NCI-H1417 (cell line): ENCODE data around the gene KPRP.

ENCODE experiments used
- DNase-seq, 3 experiments: peaks; one replicate each; lab custom pipeline; 2025; lab: John Stamatoyannopoulos, UW

KPRP gene, protein sequence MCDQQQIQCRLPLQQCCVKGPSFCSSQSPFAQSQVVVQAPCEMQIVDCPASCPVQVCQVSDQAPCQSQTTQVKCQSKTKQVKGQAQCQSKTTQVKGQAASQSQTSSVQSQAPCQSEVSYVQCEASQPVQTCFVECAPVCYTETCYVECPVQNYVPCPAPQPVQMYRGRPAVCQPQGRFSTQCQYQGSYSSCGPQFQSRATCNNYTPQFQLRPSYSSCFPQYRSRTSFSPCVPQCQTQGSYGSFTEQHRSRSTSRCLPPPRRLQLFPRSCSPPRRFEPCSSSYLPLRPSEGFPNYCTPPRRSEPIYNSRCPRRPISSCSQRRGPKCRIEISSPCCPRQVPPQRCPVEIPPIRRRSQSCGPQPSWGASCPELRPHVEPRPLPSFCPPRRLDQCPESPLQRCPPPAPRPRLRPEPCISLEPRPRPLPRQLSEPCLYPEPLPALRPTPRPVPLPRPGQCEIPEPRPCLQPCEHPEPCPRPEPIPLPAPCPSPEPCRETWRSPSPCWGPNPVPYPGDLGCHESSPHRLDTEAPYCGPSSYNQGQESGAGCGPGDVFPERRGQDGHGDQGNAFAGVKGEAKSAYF

GRCh38 chr1:152757747-152758146 lies at the start of gene KPRP:
Gene KPRP, plus strand, starts transcription at chr1:152758025. Its CDS starts 1,564 bp downstream, at chr1:152759589.
- DNase-seq, result no peak

GRCh38 chr1:152718238-152718637 lies 39.6 kb upstream of the KPRP start:
- DNase-seq, result no peak

DNA sequence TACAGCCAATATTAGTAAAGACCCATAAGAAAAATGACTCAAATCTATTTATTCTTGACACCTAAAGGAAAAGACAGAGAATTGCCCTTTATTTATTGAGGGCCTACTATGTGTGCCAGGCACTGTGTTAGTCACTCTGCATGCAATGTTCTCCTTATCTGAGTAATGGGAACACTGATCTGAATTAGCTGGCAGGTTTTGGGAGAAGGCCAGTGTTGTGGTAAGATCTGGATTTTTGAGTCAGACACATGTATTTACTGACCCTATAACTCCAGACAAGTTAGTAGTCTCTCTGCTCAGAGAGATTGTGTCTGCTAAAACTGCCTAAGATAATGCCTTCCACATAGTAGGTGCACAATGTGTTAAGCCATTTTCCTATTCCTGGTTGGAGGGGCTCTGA lies 32.6 kb upstream of the KPRP start:
- no peak for DNase-seq

DNA sequence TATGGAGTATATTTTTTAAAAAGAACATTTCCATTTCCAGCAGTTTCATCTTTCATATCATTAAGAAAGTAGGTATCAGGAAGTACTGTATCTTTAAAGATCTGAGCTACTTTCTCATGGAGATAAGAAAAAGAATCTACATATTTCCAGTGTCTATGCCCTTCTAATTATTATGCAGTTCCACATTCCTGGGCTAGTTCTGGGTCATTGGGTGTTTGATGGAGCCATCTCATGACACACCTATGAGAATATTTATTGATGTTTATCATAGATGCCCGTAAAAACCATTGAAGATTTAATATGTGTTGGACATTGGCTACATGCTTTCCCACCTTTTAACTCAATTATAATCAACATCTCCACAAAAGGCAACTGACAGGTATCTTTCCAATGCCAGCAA lies 28.8 kb upstream of the KPRP start:
- no peak for DNase-seq

GRCh38 chr1:152735648-152736047 lies 22.2 kb upstream of the KPRP start:
- peak in 2 of 3 experiments; percentile 4 to 8 for DNase-seq

DNA sequence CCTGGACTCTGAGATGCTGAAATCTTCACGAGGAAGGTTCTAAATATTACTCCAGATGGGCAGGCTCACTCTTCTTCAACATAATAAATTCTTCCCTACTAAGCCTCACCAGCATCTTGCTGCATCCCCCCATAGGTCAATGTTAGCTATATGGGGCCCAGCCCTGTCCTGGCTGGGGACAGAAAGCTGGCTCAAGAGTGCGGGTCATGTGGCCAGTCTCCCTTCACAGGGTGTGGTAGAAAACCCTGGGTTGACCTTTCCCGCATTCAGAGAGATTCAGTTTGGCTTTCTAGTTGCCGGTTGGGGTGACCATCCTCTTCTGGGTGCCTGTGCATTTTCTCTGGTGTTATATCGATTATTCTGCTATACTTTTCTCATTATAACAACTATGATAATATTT lies 19.8 kb upstream of the KPRP start:
- DNase-seq, result no peak

DNA sequence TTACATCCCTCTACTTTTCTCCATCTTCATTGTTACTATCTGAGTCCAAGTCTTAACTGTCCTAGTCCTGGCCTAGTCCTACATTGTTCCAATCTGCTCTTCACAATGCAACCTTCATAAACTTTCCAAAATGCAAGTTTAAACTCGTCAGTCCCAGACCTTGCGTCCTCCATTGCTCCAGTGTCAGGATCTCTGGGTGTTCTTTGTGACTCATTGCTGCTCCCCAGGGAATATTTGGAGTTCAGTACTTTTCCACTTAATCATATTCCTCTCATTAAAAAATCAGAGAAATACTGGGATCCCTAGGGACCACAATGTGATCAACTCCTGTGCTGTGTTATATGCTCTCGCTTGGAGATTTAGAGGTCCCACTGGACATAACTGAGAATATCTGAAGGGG lies 18.0 kb upstream of the KPRP start:
- DNase-seq, result no peak

- no peak for DNase-seq
These were observed 16.2 kb upstream of the KPRP start for GRCh38 chr1:152741656-152742055.

- no peak for DNase-seq
These were observed 14.3 kb upstream of the KPRP start for GRCh38 chr1:152743371-152744145.

DNA sequence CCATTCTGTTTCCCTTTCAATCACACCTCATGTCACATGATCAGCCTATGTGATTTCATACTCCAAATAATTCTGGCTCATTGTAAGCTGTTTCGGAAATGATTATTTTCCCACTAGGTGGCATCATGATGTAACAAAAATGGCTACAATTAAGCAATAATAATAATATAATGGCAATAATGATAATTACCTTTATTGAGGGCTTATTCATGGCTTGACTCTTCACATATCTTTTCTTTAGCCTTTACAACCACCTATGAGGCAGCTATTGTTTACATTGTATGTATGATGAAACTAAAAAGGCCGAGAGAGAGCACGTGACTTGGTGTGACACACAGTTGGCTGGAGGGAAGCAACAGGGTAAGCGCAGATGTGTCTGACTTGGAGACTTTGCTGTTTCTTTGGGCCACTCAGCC lies 12.5 kb upstream of the KPRP start:
- DNase-seq, result peak in 2 of 3 experiments; percentile 64 to 84

- DNase-seq, result no peak
These were observed 11.9 kb upstream of the KPRP start for GRCh38 chr1:152745765-152746444.

DNA sequence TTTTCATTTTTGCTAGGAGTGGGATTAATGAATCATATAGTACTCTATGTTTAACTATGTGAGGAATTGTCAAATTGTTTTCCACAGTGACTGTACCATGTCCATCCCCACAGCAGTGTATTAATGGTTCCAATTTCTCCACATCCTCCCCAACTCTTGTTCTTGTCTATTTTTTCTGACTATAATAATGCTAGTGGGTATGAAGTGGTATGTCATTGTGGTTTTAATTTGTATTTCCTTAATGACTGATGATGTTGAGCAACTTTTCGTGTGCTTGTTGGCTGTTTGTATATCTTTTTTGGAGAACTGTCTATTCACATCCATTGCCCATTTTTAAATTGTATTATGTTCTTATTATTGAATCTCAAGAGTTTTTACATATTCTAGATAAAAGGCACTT lies 10.0 kb upstream of the KPRP start:
- no peak for DNase-seq

GRCh38 chr1:152752225-152752624 lies 5.6 kb upstream of the KPRP start:
- no peak for DNase-seq

DNA sequence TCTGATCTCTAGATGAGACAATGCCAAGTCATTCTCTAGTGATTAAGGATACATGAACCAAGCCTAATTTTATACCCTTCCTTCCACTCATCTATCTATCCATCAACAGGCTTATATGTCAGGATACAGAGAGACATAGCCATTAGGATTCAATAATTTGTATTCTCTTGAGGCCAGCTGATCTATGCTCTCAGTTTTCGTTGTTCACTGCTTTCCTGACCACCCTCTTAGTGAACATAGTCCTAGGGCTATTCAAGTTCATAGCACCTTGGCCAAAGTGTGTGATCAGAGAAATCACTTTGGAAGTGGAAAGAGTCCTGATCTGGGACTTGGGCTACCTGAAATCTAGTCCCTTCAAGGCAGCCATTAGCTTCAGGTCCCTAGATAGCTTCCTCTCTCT lies 4.2 kb upstream of the KPRP start:
- no peak for DNase-seq

GRCh38 chr1:152756872-152757271 lies 953 bp upstream of the KPRP start:
- DNase-seq, result no peak

DNA sequence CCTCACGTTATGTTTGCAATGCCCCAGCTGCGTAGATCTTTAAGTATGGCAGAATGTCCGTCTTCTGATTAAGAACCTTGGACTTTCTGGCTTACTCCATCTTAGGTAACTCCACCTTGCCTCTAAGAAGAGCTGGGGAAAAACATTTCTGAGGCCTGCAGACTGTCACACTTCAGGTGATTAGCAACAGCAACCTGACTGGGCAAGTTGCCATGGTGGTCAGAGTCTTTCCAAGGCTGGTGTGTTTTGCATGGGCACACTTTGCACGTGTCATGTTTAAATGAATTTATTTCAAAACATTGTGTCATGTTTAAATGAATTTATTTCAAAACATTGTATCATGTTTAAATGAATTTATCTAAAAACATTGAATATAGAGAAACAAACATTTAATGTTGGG lies 811 bp downstream of the KPRP start:
- DNase-seq, result no peak

DNA sequence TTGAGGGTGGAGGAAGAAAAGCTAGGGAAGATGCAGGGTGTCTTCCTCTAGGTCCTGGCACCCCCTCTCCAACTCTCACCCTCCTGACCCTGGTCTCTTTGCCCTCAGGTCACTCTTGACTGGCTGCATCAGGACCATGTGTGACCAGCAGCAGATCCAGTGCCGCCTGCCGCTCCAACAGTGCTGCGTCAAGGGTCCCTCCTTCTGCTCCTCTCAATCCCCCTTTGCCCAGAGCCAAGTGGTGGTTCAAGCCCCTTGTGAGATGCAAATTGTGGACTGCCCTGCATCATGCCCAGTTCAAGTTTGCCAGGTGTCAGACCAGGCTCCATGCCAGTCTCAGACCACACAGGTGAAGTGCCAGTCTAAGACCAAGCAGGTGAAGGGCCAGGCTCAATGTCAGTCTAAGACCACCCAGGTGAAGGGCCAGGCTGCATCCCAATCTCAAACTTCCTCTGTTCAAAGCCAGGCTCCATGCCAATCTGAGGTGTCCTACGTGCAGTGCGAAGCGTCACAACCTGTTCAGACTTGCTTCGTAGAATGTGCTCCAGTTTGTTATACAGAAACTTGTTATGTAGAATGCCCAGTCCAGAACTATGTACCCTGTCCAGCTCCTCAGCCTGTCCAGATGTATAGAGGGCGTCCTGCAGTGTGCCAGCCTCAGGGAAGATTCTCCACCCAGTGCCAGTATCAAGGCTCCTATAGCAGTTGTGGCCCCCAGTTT lies 1.8 kb downstream of the KPRP start:
- no peak for DNase-seq

- DNase-seq, result no peak
These were observed 2.8 kb downstream of the KPRP start for GRCh38 chr1:152760551-152761190.

DNA sequence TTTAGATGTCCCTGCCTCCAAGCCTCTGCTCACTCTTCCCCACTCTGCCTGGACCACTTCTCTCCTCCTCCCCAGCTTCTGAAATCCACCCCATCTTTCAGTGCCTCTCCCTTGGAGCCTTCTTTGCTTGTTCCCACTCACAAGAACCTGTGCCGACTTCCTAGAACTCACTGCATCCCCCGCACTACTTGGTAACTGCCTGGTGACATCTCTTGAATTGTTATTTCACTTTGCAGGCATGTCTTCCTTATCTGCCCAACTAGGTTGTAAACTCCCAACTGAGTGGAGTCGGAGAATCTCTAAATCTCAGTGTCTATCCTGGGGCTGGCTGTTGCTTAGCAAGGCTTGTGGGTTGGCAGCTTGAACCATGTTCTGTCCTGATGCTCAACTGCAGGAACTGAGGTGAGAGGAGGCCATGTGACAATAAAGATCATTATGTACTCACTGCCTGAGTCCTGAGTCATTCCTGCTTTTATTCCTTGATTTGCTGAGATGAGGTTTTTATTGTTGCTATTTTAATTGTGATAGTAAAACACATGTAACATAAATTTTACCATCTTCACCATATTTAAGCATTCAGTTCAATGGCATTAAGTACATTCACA lies 3.9 kb downstream of the KPRP start:
- DNase-seq, result no peak

DNA sequence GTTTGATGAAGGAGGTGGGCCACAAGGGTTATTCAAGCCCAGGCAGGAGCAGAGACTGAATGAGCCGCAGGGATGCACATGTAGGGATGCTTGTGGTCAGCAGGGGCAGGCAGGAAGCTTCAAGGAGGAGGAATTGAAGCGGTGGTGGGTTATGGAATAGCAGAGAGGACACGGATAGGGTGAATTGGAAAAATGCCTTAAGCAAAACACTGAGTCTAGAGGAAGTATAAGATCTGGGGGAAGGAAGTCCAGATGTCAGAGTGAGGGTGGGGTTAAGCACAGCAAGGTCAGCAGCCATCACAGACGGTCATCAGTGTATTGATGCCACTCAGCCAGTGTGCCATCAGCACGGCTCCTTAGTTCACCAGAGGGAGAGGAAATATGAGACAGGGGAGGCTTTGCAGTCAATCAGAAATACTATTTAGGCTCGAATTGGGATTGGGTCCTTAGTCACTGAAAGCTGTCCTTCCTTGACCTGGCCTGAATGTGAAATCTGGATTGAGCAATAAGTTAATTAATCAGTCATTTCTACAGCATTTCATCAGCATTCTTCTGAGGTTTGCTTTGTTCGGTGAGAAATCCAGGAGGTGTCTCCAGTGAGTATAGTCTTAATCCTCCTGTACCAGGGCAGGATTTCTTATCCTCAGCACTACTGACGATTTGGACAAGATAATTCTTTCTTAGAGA lies 11.2 kb downstream of the KPRP start:
- no peak for DNase-seq
